Measurements from ENCODE around the gene PSENEN.

PSENEN gene

DNA sequence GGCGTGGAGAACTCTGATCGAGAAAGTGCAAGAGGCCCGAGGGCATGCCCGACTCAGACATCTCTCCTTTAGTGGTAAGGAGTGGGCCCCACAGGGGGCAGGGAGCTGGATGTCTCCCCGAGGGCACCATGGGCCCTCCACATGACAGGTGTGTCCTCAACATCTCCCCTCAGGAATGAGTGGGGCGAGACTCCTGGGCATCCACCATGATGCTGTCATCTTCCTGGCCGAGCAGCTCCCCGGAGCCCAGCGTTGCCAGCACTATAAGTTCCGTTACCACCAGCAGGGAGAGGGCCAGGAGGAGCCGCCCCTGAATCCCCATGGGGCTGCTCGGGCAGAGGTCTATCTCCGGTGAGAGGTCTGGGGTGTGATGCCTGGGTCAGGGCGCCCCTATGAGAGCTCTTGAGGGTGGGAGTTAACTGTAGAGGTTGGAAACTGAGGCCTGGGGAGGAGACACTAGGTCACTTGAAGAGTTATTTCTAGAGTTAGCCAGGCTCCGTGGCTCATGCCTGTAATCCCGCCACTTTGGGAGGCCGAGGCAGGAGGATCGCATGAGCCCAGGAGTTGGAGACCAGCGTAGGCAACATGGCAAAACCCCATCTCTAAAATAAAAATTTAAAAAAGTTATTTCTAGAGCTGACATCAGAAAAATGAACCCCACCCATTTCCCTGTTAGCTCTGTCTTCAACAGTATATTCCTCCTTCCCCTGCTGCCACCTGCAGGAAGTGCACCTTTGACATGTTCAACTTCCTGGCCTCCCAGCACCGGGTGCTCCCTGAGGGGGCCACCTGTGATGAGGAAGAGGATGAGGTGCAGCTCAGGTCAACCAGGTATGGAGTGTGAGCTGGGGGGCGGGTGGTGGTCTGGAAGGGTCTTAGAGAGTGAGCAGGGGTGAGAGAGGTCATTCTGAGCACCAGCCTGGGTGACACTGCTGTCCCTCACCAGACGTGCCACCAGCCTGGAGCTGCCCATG lies 8.3 kb upstream of the PSENEN start:
- DNase-seq, result no peak

DNA sequence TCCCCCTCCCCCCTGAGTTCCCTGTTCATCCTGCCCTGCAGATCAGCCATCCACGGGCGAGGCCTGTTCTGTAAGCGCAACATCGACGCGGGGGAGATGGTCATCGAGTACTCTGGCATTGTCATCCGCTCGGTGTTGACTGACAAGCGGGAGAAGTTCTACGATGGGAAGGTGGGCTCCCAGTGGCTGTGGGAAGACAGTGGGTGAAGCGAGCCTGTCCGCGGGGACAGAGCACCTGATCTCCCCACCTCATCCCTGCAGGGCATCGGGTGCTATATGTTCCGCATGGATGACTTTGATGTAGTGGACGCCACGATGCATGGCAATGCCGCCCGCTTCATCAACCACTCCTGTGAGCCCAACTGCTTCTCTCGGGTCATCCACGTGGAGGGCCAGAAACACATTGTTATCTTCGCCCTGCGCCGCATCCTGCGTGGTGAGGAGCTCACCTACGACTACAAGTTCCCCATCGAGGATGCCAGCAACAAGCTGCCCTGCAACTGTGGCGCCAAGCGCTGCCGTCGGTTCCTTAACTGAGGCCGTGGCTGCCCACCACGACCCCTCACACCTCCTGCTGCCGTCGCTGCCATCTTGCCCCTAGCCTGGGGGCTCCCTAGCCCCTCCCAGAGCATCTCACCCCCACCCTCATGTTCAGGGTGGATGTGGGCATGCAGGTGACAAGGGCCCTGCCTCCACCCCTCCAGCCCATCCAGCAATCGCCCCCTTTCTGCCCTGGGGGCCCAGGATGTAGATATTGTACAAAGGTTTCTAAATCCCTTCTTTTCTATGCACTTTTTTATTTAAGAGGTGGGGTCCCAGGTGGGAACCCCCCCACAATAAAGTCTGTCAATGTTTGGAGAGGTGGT lies 7.2 kb upstream of the PSENEN start:
- DNase-seq, result no peak

DNA sequence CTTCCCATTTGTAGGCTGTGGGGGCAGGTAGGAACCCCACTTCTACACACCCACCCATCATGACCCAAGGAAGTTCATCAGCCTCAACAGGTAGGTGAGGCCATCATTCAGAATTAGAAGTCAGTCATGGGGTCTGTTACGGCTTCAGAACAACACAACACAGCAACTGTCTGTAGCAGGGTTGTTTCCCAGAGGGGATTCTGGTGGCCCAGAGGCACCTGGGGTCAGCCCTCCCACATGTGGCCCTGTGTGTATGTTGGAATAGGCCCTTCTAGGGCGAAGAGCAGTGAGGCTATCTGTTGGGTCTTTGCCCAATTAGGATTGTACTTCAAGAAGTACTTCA lies 6.6 kb upstream of the PSENEN start:
- no peak for DNase-seq

DNA sequence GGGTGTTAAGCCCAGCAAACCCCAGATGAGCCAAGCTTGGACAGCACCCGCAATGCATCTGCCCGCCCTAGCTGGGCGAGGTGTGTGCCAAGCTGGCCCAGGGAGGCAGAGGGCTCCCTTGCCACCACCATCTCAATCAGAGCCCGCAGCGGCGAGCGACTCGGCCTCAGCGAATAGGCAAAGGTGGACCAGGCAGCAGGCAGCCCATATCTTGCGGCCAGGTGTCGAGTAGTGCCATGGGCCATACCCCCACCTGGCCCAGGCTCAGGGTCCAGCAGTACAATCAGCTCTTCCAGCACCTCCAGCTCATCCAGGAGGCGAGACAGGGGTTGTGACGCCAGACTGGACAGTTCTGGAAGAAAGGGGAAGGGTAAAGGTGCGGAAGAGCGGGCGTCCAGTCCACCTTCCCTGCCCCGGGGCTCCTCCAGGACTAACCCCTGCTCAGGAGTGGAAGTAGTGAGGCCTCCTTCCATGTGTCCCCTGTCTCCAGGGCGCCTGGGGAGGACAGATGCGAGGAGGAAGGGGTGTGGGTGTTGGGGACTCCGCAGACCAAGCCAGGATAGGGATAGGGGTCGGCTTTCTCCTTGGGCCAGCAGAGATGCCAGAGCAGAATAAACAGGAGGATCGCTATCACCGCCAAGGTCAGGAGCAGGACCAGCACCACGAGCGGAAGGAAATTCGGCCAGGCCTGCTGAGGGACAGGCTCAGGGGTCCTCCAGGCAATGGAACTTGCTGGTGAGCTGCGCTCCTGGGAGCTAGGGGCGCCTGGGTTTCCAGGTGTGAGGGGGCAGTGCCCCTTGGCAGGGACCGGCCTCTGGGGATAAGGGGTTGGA lies 6.0 kb upstream of the PSENEN start:
- no peak for DNase-seq

DNA sequence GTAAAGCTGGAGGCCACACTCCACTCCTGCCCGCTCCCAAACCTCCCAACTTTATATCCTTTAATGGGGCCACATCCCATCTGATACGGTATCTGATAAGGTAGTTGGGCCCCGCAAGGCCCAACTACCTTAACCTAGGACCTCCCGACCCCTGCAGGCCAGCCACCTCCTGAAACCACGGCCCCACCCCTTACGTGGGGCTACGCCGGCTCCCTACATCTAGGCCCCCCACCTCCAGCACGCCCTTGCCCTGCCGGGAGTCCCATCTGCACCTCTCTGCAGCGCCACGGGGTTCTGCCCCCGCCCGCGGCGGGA lies 5.4 kb upstream of the PSENEN start:
- no peak for DNase-seq

DNA sequence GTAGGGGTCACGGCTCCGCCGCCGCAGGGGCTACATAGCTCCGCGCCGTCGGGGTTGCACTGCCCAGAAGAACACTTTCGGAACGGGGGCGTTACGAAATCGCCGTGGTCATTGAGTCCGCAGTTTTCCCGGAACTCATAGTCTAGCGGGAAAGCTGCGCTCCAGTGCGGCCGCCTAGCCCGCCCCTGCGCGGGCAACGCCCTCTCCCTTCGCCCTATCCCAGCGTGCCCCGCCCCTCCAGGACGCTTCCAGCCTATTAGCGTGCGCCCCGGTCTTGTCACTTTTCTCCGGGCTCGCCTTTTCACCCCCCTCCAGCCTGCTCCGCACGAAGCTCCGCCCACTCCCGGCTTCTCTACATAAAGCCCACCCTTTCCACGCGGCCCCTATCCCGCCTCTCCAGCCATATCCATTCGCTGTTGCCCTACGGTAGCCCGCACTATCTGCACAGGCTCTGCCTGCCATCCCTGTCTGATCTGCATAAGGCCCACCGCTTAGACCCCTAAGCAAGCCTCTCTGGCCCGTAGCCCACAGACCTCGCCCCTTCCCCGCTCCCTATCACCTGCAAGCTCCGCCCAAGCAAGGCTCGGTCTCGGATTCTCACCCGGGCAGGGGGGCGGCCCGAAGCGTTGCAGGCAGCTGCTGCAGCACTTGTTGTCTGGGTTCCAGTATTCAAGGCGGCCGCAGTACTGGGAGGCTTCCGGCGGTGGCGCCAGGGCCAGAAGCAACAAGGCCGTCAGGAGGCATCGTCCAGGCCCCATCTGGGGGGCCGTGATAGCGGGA lies 4.8 kb upstream of the PSENEN start:
- peak; percentile 93 for DNase-seq

DNA sequence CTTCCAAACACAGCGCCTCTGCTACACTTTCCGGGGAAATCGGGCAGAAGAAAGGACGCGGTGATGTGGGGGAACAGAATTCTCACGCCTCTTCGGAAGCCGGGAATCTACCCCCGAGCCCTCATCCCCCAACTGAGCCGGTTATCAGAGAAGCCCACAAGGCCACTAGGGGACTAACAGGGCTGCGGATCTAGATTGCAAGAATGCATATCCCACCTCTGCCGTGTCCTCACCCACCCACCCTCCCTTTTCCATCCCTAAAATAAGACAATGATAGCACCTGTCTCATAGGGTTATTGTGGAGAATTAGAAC lies 4.3 kb upstream of the PSENEN start:
- no peak for DNase-seq

DNA sequence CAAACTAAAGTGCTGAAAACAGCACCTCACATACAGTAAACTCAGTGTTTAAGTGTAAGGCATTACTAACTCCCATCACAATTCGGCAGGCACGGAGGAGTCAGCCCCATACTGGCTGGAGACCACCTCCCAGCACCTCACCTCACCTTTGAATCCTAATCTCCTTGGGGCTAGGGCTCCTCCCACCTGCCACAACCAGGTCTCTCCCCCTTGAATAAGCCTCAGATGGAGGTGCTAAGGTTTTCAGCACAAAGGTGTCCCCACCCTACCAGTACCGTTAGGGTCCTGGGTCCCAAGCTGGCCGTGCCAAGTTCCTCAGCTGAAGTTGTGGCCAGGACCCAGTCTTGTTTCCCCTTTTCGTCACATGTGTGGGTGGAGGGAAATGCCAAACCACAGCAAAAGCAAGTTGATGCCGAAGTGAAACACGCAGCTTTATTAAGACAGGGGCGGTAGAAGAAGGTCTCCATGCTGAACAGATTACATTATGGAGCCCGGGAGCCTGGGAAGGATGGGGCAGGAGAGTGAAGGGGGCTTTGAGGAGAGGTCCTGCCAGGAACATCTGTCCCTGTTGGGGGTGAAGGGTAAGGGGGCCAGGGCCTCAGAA lies 3.2 kb upstream of the PSENEN start, which contains the start of gene IGFLR1:
Gene IGFLR1, minus strand, starts transcription at position 332 of the 604 bp plus-strand sequence. CDS start 1,272 bp downstream, outside the sequence.
- peak; percentile 58 to 71 for DNase-seq

DNA sequence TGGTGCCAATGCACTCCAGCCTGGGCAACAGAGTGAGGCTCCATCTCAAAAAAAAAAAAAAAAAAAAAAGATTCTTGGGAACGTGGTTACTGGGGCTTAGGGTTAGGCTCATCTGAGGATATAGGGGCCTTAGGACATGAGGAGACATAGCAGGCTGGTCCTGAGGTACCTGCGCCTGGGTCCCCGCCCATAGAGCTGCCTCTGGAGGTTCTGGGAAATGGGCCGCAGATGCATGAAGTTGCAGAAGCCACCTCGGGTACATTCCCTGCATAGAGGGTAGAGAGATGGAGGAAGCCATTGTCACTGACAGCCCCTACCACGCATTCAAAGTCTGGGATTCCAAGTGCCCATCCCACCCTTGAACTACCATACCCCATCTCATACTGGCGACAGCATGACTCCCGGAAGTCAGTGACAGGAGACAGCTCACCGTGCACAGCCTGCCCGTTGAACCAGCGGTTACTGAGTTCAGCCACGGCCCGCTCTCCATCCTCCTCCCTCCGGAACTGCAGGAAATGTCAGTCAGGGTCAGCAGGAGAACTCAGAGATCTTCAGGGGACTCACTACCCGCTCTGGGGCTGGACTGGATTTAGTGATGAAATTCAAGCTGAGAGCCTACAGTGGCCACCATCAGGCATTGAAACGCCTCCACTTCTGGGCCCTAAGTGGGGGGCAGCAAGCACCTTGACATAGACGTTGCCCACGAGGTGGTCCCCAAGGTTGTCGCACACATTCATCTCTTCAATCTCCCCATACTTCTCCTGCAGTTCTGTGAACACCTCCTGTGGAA lies 1.6 kb upstream of the PSENEN start:
- DNase-seq, result no peak

DNA sequence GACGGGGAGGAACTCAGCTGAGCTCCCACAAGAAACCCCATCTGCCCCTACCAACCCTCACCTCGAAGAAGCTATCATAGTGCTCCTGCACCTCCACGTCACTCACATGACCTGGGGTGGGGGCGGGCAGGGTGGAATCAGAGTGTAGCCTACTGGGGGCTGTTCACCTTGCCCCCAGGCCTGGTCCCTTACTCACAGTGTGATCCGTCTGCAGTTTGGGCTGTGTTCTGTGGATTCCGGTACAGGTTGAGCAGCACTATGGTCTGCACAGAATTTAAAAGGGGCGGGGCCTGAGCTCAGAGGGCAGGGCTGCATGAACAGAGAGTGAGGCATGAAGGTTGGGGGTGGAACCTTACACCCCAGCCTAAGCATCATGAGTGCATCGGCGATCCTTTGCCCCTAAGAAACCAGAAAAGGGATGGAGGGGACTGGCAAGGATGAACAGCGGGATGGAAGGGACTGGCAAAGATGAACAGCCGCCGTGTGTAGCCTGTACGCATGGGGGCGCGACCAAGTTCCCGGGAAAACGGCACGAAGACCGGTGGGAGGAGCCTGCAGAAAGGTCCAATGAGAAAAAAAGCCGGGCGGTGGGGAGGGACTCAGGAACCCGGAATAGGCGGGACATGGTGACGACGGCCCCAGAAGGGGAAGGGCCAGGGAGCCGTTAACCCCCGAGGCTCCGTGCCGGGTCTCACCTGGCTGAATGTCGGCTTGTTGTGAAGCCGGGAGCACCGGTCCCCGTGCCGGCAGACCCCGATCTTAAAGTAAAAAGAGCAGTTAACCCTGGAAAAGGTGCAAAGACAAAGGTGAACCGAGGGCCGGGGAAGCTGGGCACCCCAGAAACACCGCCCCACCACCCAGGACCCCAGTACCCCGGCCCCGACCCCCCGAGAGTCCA lies 772 bp upstream of the PSENEN start:
- DNase-seq, result peak; percentile 82 to 88

DNA sequence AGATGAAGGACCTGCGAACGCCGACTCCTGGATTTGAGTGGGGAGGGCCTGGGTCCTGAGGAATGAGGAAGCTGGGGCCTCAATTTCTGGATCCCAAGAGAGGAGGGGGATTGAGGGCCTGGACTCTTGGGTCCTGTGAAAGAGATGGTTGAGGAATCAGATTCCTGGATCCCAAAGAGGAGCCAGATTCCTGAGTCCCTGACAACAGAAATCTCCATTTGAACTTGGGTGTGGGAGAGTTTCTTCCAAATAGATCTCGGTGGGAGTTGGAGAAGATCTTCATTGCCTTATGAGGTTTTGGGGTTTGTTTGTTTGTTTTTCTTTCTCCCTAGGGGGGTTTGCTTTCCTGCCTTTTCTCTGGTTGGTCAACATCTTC lies 624 bp downstream of the PSENEN start:
- no peak for DNase-seq

DNA sequence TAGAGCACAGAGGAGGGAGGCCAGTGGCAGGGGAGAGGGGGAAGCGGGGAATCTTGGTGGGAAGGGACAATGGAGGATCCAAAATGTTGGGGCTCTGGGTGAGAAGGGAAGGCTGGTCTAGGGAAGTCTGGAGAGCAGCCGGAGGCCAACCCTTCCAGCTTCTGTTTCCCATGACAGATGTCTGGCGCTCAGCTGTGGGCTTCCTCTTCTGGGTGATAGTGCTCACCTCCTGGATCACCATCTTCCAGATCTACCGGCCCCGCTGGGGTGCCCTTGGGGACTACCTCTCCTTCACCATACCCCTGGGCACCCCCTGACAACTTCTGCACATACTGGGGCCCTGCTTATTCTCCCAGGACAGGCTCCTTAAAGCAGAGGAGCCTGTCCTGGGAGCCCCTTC lies 1.1 kb downstream of the PSENEN start:
- no peak for DNase-seq

DNA sequence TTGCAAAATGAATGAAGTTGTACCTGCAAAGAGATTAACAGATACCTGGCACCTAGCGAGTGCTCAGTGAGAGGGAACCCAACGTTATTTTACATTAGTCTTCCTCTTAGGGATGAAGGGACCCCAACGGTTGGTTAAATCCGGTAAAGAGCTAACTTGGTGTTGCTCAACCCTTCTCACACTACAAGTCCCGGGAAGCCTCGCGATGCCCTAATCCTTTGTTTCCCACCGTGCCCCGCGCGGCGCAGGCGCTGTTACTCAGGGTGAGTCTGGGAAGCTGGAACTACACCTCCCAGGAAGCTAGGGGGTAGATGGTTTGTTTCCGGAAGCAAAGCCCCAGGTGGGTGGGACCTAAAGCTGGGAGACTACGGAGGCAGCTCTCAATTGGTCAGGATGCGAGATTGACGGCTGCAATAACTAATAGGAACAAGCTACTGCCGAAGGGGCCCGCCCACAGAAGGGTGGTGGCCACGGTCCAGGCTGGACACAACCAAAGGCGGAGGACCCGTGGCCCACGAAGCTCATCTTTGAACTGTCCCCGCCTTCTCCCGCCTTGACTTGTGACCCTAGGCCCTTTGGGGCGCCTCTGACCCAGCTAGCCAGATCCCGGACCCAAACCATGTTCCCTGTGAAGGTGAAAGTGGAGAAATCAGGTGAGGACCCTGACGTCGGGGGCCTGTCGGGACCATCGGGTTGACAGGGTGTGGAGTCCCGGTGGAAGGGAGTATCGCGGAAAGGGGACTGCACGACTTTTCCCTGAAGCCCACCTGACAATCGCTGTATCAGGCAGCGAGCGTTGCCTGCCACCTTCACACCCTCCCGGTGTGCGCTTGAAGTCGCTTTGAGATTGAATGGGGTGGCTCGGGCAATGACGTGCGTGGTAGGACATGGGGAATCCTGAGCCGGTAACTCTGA lies 2.9 kb downstream of the PSENEN start, which contains the start of gene LIN37:
Gene LIN37, plus strand, starts transcription at position 471 of the 915 bp plus-strand sequence. Its CDS starts 149 bp downstream, at position 620.
- DNase-seq, result peak; percentile 93 to 97

DNA sequence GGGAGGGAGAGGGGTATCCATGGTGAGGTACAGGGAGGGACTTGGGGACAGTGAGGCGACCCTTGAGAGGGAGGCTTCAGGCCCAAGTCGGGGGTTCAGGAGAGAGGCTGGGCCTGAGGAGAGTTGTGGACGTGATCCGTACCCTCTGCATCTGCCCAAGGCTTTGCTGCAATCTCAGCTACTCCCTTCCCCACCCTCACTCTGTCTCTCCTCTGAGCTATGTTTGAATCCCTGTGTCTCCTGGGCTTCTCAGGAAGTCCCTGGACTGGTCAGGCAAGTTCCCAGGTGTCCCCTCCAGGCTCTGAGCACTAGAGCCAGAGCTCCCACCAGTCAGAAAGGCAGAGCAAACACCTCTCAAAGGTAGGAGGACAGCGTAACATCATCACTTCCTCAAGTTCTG lies 4.7 kb downstream of the PSENEN start:
- no peak for DNase-seq

DNA sequence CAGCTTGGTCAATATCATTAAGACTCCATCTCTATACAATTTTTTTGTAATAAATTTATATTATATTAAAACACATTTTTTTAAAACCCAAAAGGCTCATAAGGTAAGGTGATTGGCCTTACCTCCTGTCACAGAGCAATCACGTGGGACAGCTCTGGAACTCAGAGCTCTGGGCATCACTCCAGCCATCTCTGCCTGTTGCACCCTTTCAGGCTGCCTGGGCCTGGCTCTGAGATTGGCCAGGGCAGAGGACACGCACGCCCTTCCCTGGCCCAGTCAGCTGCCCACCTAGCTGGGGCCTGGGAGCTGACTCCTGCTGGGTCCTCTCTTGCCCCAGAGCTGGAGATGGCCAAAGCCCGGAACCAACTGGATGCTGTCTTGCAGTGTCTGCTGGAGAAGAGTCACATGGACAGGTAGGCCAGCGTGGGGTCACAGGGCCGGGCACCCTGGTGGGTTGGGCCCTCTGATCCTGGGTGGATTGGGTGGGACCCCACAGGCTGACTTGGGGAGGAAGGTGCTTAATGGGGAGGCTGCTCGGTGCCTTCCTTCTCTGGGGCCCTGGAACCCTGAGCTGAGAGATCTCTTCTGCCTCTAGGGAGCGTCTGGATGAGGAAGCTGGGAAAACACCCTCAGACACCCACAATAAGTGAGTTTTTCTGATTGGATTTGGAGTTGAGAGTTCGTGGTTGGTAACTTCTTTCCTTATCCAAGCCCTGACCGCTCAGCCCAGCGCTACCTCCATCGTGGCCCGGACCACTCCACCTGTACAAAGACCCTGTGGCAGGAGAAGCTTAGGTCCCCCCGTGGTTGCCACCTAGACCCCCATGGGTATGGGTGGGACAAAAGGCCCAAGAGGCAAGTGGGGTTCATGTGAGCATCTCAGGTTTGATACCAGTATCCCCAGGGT lies 6.6 kb downstream of the PSENEN start:
- no peak for DNase-seq

DNA sequence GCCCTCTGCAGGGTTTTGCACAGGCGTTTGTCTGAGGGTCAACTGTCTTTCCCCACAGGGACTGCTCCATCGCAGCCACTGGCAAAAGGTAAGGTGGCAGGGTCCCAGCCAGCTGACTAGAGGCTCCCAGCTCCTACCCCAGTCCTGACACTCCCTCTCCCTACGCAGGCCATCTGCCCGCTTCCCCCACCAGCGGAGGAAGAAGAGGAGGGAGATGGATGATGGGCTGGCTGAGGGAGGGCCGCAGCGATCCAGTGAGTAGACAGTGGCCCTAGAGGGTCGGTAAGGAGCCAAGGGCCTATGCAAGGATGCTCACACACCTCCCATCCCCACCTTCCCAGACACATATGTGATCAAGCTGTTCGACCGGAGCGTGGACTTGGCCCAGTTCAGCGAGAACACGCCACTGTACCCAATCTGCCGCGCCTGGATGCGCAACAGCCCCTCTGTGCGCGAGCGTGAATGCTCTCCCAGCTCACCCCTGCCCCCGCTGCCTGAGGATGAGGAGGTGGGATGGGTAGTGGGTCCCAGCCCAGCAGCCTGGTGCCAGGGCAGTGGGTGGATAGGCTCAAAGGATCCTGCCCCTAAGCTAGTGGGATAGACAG lies 7.4 kb downstream of the PSENEN start:
- DNase-seq, result no peak
